ENCODE results near the gene CHST1.

The CHST1 gene

DNA sequence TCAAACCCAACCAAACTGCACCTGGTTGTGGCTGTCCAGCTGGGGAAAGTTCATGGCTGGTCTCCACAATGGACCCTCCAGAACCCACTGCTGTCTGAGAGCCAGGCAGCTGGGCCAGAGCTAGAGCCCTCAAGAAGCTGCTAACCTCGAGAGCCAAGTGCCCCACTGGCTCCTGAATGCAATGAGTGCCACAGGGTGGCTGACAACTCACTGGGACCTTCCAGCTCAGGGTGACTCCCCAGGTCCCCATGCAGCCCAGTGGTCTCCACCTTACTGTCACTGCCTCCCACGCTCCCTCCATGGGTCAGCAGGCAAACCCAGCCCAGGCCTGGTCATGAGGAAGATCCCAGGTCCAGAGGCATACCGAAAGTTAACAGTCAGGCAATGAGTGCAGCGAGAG lies 8.0 kb upstream of the CHST1 start:
- no peak for TF ChIP-seq CTCF (IDR thresholded peaks at IDR 0.05)
- peaks cover 56% of the 10 kb centered on the region for H3K27me3 ChIP-seq
- H3K4me3 ChIP-seq (ENCODE audit: low read depth in 1 of 2, low read length in 1 of 2), result no peak overlapping the region
- H3K4me1 ChIP-seq (ENCODE audit: control insufficient read depth in 1 of 2, insufficient read depth in 1 of 2, low read depth in 1 of 2, low read length in 1 of 2), result no peaks in the 10 kb centered on the region
- H3K9me3 ChIP-seq, result no peaks in the 10 kb centered on the region
- no peak overlapping the region for H3K27ac ChIP-seq
- H3K36me3 ChIP-seq, result no peaks in the 10 kb centered on the region

GRCh38 chr11:45672593-45672992 lies 7.2 kb upstream of the CHST1 start:
- Histone ChIP-seq H3K9me3 (no peaks in the 10 kb centered on the region), H3K36me3 (no peaks in the 10 kb centered on the region), H3K4me1 (ENCODE audit: control insufficient read depth in 1 of 2, insufficient read depth in 1 of 2, low read depth in 1 of 2, low read length in 1 of 2) (no peaks in the 10 kb centered on the region), H3K27me3 (peaks cover 65% of the 10 kb centered on the region), H3K27ac (no peak overlapping the region), H3K4me3 (ENCODE audit: low read depth in 1 of 2, low read length in 1 of 2) (no peak overlapping the region)
- no peak for TF ChIP-seq CTCF (IDR thresholded peaks at IDR 0.05)

GRCh38 chr11:45671246-45672171 lies 6.1 kb upstream of the CHST1 start:
- no peak for TF ChIP-seq CTCF (IDR thresholded peaks at IDR 0.05)
- no peaks in the 10 kb centered on the region for H3K9me3 ChIP-seq
- H3K27me3 ChIP-seq, result peaks cover 75% of the 10 kb centered on the region

DNA sequence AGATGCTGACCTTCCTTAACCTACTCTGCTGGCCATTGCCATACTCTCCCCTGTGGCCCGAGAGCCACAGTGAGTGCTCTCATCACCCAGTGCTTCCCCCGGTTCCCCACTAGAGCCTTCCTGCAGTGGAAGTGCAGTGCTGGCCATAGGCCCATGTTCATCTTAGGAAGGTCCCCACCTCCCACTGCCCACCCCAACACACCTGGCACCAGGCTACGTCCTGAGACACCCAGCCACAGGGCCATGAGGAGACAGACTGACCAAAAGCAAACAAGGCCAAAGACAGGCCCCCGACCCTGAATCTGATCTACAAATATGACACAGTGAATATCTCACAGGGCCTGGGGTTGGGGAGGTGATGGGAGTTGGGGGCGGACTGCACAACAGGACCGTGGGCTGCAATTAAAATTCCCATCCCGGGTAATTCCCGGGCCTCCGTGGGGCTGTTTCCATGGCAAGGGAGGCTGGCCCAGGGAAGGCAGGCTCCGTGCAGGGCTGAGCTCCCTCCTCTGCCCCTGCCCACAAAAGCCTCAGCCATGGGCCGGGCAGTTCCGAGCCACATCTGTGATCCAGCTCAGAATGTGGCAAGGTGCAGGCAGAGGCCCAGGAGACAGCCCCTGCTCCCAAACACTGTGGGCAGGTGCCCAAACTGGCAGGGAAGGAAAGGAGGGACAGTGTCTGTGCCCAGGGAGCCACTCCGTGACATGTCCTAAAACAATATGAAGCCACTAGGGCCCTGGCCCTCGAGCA lies 5.1 kb upstream of the CHST1 start:
- Histone ChIP-seq H3K27me3 (peaks cover 85% of the 10 kb centered on the region), H3K4me1 (ENCODE audit: control insufficient read depth in 1 of 2, insufficient read depth in 1 of 2, low read depth in 1 of 2, low read length in 1 of 2) (no peaks in the 10 kb centered on the region), H3K27ac (no peak overlapping the region), H3K4me3 (ENCODE audit: low read depth in 1 of 2, low read length in 1 of 2) (no peak overlapping the region), H3K9me3 (no peaks in the 10 kb centered on the region), H3K36me3 (no peaks in the 10 kb centered on the region)
- TF ChIP-seq CTCF (IDR thresholded peaks at IDR 0.05), result no peak

More at GRCh38 chr11:45671246-45672171, 6.1 kb upstream of the CHST1 start:
- no peak overlapping the region for H3K4me3 ChIP-seq (ENCODE audit: low read depth in 1 of 2, low read length in 1 of 2)
- H3K36me3 ChIP-seq, result no peaks in the 10 kb centered on the region
- no peak overlapping the region for H3K27ac ChIP-seq
- H3K4me1 ChIP-seq (ENCODE audit: control insufficient read depth in 1 of 2, insufficient read depth in 1 of 2, low read depth in 1 of 2, low read length in 1 of 2), result no peaks in the 10 kb centered on the region

- H3K27ac ChIP-seq, result no peak overlapping the region
- no peak for TF ChIP-seq CTCF (IDR thresholded peaks at IDR 0.05)
- no peaks in the 10 kb centered on the region for H3K9me3 ChIP-seq
- no peaks in the 10 kb centered on the region for H3K36me3 ChIP-seq
- H3K4me1 ChIP-seq (ENCODE audit: control insufficient read depth in 1 of 2, insufficient read depth in 1 of 2, low read depth in 1 of 2, low read length in 1 of 2), result peaks cover 0 to 5% of the 10 kb centered on the region in 2 experiments
- H3K27me3 ChIP-seq, result peaks cover 87% of the 10 kb centered on the region
- no peak overlapping the region for H3K4me3 ChIP-seq (ENCODE audit: low read depth in 1 of 2, low read length in 1 of 2)
Measured at GRCh38 chr11:45669956-45670355, 4.5 kb upstream of the CHST1 start.
